Caco-2 (cell line): ENCODE measurements around the gene ELMO2. TPM values are rescaled to one million over a fixed set of nuclear protein-coding genes. Genes with fewer than 3 reads are reported as not detected.

Experiments used
- BruUV-seq: library from RNA; stranded (reverse); fragments of 400-500 nt; replicated peaks from 2 replicates; lab custom pipeline; 2021; lab: Mats Ljungman, UMichigan
- CTCF ChIA-PET: fragments of 300-600 bp; sonication (Branson Sonifier 250); formaldehyde crosslinking; loops from one replicate; lab custom pipeline; 2022; ENCODE audit warnings: antibody characterized with exemption; lab: Charles Lee
- POLR2A ChIA-PET: fragments of 300-600 bp; sonication (Branson Sonifier 250); formaldehyde crosslinking; loops from one replicate; lab custom pipeline; 2022; ENCODE audit warnings: antibody characterized with exemption; lab: Charles Lee
- DNase-seq, 2 experiments: peaks; one replicate each; pipeline versions ENCODE4 v3.0.0 to v3.0.0-alpha.2; 2020 to 2022
- H3K27me3 ChIP-seq: replicated peaks from 2 replicates; pipeline ENCODE4 v1.6.0; 2011; ENCODE audit warnings: low read length; ENCODE audit not compliant: control insufficient read depth, insufficient read depth
- H3K36me3 ChIP-seq: 2 replicates; pipeline ENCODE4 v1.5.1; 2011; ENCODE audit warnings: low read length; ENCODE audit not compliant: control insufficient read depth, insufficient read depth
- H3K4me1 ChIP-seq: fragments of 250-450 bp; sonication (Bioruptor Pico); 2 replicates; pipeline ENCODE4 v1.5.1; 2020; ENCODE audit warnings: mild to moderate bottlenecking
- H3K4me3 ChIP-seq: 2 replicates; pipeline ENCODE4 v1.5.1; 2011; ENCODE audit warnings: low read depth, mild to moderate bottlenecking, control low read depth, low read length
- H3K9me3 ChIP-seq: fragments of 250-450 bp; sonication (Bioruptor Pico); 2 replicates; pipeline ENCODE4 v1.5.1; 2020; ENCODE audit warnings: mild to moderate bottlenecking, moderate library complexity
- H3K27ac Mint-ChIP-seq: one replicate; pipeline ENCODE4 v1.8.0; 2022; ENCODE audit warnings: mixed read lengths; ENCODE audit not compliant: unreplicated experiment
- H3K27me3 Mint-ChIP-seq: one replicate; pipeline ENCODE4 v1.8.0; 2022; ENCODE audit warnings: mixed read lengths; ENCODE audit not compliant: insufficient read depth, unreplicated experiment
- H3K36me3 Mint-ChIP-seq: one replicate; pipeline ENCODE4 v1.8.0; 2022; ENCODE audit warnings: mild to moderate bottlenecking, mixed read lengths; ENCODE audit not compliant: insufficient read depth, unreplicated experiment
- H3K4me1 Mint-ChIP-seq: one replicate; pipeline ENCODE4 v1.8.0; 2022; ENCODE audit warnings: low read depth, mixed read lengths; ENCODE audit not compliant: unreplicated experiment
- H3K4me3 Mint-ChIP-seq: one replicate; pipeline ENCODE4 v1.8.0; 2022; ENCODE audit warnings: mild to moderate bottlenecking, moderate library complexity, mixed read lengths; ENCODE audit not compliant: unreplicated experiment
- H3K9me3 Mint-ChIP-seq: one replicate; pipeline ENCODE4 v1.8.0; 2022; ENCODE audit warnings: mixed read lengths; ENCODE audit not compliant: unreplicated experiment
- CTCF ChIP-seq, 2 experiments: fragments of 200-600 bp in 1 of 2; IDR thresholded peaks; 1 replicate in 1 of 2; 2 replicates in 1 of 2; pipeline versions ENCODE4 v1.5.1 to v1.8.0; 2011 to 2022; ENCODE audit warnings: antibody characterized with exemption in 1 of 2, control low read depth in 1 of 2, inconsistent platforms in 1 of 2, low read depth in 1 of 2, low read length in 1 of 2, mild to moderate bottlenecking in 1 of 2, moderate library complexity in 1 of 2; ENCODE audit not compliant: insufficient read depth in 1 of 2, severe bottlenecking in 1 of 2, unreplicated experiment in 1 of 2
- intact Hi-C: fragments of 100-400 bp; cut with micrococcal nuclease; formaldehyde crosslinking; loops from one replicate; pipeline ENCODE4 v1.10.0; 2022; ENCODE audit not compliant: unreplicated experiment
- total RNA-seq: library from RNA; stranded (reverse); gene quantifications from 2 replicates; pipeline ENCODE4 v1.2.3, GENCODE V29; 2022

Gene ELMO2
- total RNA-seq, 1 experiment from 2014 or later, result 82.4 TPM

- no TSS peak for BruUV-seq
- H3K9me3 Mint-ChIP-seq, result no peaks in the 10 kb centered on the region
- DNase-seq, result no peak
- peaks cover 34% of the 10 kb centered on the region for H3K27me3 Mint-ChIP-seq
- Histone ChIP-seq H3K4me3 (no peak overlapping the region), H3K9me3 (no peaks in the 10 kb centered on the region), H3K27me3 (no peaks in the 10 kb centered on the region; the same call in 1 of the 2 replicates), H3K4me1 (no peaks in the 10 kb centered on the region), H3K36me3 (no peaks in the 10 kb centered on the region)
- no peak overlapping the region for H3K27ac Mint-ChIP-seq
- no peak overlapping the region for H3K4me3 Mint-ChIP-seq
- TF ChIP-seq CTCF (IDR thresholded peaks at IDR 0.05; ENCODE audit: insufficient read depth in 1 of 2, low read depth in 1 of 2, low read length in 1 of 2, severe bottlenecking in 1 of 2, unreplicated experiment in 1 of 2), result no peak
- intact Hi-C loops, result no loop called here
- no peaks in the 10 kb centered on the region for H3K4me1 Mint-ChIP-seq
- ChIA-PET CTCF (interaction anchor here (0.6 to 1.2 kb wide), 5 partner anchors 21 to 575 kb away, joined by 3 to 8 read pairs (median 4); no protein-coding TSS in a partner anchor), POLR2A (no interaction called here)
- no peaks in the 10 kb centered on the region for H3K36me3 Mint-ChIP-seq
Observed at GRCh38 chr20:46416839-46417238, 10.4 kb upstream of the ELMO2 start.

- H3K9me3 ChIP-seq, result no peaks in the 10 kb centered on the region
- BruUV-seq, result no TSS peak
- no peaks in the 10 kb centered on the region; the same call in 1 of the 2 replicates for H3K27me3 ChIP-seq
- Mint-ChIP-seq H3K27me3 (peaks cover 34% of the 10 kb centered on the region), H3K4me3 (no peak overlapping the region), H3K36me3 (no peaks in the 10 kb centered on the region), H3K27ac (no peak overlapping the region), H3K9me3 (no peaks in the 10 kb centered on the region), H3K4me1 (no peaks in the 10 kb centered on the region)
- H3K36me3 ChIP-seq, result no peaks in the 10 kb centered on the region
- ChIA-PET POLR2A (no interaction called here), CTCF (interaction anchor here (0.6 to 1.2 kb wide), 4 partner anchors 21 to 273 kb away, joined by 3 to 8 read pairs (median 4); no protein-coding TSS in a partner anchor)
- H3K4me1 ChIP-seq, result no peaks in the 10 kb centered on the region
- no peak for DNase-seq
- intact Hi-C loops, result no loop called here
- TF ChIP-seq CTCF (IDR thresholded peaks at IDR 0.05; ENCODE audit: insufficient read depth in 1 of 2, low read depth in 1 of 2, low read length in 1 of 2, severe bottlenecking in 1 of 2, unreplicated experiment in 1 of 2), result no peak
- H3K4me3 ChIP-seq, result no peak overlapping the region
Observed at GRCh38 chr20:46416421-46416820, 10.0 kb upstream of the ELMO2 start.

GRCh38 chr20:46415773-46416172, 9.4 kb upstream of the ELMO2 start:
- Mint-ChIP-seq H3K9me3 (no peaks in the 10 kb centered on the region), H3K4me1 (no peaks in the 10 kb centered on the region), H3K27me3 (peaks cover 32% of the 10 kb centered on the region), H3K36me3 (no peaks in the 10 kb centered on the region), H3K4me3 (no peak overlapping the region), H3K27ac (no peak overlapping the region)
- no TSS peak for BruUV-seq
- no peaks in the 10 kb centered on the region; the same call in 1 of the 2 replicates for H3K27me3 ChIP-seq
- TF ChIP-seq CTCF (IDR thresholded peaks at IDR 0.05; ENCODE audit: insufficient read depth in 1 of 2, low read depth in 1 of 2, low read length in 1 of 2, severe bottlenecking in 1 of 2, unreplicated experiment in 1 of 2), result no peak
- ChIA-PET CTCF (no interaction called here), POLR2A (no interaction called here)
- no peak overlapping the region for H3K4me3 ChIP-seq
- H3K9me3 ChIP-seq, result no peaks in the 10 kb centered on the region
- H3K4me1 ChIP-seq, result 0 out of 2 replicates have a peak, but pooled peaks cover under 1% of the 10 kb centered on the region
- intact Hi-C loops, result no loop called here
- no peaks in the 10 kb centered on the region for H3K36me3 ChIP-seq
- no peak for DNase-seq
